GM12892 (cell line): ENCODE measurements around the gene GAD1.

ENCODE experiments used
- DNase-seq: peaks from one replicate; pipeline ENCODE4 v3.0.0; 2011; ENCODE audit not compliant: insufficient read length
- FAIRE-seq: peaks from 2 replicates; lab custom pipeline; 2011; peaks lifted over from hg19 to GRCh38; lab: Jason Lieb, UNC
- POLR2A ChIP-seq: IDR thresholded peaks from 2 replicates; pipeline ENCODE4 v1.6.1; 2011; ENCODE audit warnings: low read depth, low read length, control low read depth
- POLR2AphosphoS5 ChIP-seq: IDR thresholded peaks from 2 replicates; pipeline ENCODE4 v1.6.1; 2011; ENCODE audit warnings: low read depth, low read length, control low read depth
- TAF1 ChIP-seq: IDR thresholded peaks from 2 replicates; pipeline ENCODE4 v1.6.1; 2011; ENCODE audit warnings: low read depth, mild to moderate bottlenecking, control low read depth, low read length, borderline replicate concordance

Gene GAD1

DNA sequence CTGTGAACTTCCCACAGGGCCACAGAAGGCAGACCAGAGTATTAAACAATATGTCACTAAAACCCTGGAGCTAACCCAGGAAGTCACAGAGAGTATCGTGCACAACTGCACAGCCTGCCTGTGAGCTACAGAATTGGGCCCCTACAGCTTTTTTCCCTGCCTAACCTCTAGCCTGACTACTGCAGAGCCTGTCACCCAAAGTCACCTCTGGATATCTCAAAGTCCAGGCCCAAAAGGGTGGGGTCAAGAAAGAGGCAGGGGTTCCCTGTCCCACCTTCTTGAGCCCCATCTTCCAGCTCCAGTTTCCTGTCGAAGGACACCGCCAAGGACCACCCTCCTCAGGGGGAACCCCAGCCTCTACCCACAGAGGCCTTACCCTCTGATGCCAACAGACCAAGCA lies 13.5 kb downstream of the GAD1 start:
- TF ChIP-seq POLR2A (no peak), POLR2AphosphoS5 (no peak), TAF1 (no peak)
- DNase-seq = no peak
- no peak for FAIRE-seq

DNA sequence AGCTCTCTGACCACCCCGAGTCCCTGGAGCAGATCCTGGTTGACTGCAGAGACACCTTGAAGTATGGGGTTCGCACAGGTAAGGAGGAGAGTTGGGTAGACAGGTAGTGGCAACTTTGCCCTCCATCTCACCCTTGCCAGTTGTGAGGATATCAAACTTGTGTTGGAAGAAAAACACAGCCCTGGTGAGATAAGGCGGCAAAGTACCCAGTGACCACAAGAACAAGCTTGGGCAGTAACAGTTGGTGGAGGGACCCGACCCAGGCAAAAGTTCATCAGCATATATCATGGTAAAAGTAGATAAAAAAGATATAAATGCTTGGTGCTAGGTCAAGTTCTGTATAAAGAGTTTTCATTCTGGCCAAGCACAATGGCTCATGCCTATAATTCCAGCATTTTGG lies 14.4 kb downstream of the GAD1 start:
- FAIRE-seq = no peak
- TF ChIP-seq POLR2A (no peak), TAF1 (no peak), POLR2AphosphoS5 (no peak)
- no peak for DNase-seq

DNA sequence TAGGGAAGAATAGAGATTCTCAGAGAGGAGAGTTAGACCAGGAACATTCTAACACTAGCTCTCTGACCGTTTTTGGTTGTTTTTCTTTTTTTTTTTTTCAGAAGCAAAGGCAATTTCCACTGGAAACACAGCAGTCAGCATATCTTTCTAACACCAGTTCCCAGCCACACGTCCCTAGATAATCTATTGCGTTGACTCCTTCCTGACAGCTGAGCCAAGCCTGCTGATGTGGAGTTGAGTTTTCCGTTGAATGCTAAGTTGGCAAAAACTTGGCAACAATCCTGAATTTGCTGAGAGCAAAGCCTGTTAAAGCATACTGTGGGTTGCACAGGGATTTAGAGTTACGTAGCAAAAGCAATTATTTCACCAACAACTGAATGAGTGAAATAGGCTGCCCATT lies 19.3 kb downstream of the GAD1 start:
- DNase-seq (no peak), FAIRE-seq (no peak)
- TF ChIP-seq POLR2A = no peak
- no peak for TF ChIP-seq TAF1
- no peak for TF ChIP-seq POLR2AphosphoS5

DNA sequence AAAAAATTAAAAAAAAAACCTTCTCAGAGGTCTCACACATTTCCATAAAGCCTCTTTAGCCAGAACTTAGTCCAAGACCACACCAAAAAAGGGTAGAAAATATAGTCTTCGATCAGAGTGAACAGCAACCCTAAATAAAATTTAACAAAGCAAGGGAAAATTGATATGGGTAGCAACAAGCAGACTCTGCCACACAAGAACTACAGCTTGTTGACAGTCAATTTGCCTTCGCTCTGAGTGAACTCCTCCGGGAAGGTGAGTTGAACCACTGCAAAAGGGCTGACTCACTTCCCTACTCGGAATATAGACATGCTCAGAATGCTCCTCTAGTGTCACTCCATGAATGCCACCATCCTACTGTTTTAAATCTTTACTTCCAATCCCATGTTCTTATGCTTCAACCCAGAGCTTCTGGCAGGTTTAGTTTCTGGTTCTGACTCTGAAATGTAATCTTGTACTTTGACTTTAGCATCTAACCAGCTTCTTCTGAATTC lies 24.1 kb downstream of the GAD1 start:
- FAIRE-seq (no peak), DNase-seq (no peak)
- TF ChIP-seq POLR2A = no peak
- no peak for TF ChIP-seq TAF1
- TF ChIP-seq POLR2AphosphoS5 = no peak

DNA sequence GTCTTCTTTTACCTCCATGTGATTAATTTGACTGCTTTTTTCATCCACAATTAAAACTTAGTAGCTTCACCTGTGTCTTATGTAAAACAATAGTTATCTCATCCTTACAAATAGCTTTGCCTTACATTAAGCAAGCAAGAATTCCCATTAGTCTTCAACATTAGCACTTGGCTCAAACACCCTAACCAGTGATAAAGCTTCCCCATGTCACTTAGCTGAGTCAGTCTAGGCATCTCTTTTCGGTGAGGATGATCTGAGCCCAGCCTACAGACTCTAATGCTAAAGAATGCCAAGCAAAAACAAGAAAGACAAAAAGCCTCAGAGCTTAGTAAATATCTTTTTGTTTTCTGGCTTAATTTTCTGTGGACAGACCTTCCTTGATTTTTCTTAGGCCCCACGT lies 26.1 kb downstream of the GAD1 start:
- no peak for FAIRE-seq
- TF ChIP-seq TAF1 (no peak), POLR2A (no peak), POLR2AphosphoS5 (no peak)
- DNase-seq = no peak

DNA sequence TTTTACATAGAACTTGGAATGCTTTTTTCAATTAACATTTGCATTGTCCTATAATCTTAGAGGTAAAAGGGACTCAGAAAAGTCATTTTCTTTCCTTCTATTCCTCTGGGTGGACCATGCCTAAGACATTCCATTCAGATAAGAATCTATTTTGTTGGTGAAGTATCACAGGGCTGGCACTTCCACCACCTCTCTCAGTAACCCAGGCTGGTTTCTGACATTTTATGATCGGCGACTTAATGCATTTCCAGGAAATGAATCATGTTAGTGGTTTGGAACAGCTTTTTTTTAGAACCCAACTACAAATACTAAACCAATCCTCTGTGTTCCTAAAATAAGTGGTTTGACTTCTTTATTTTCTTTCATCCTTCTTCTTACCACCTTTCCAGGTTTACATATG lies 27.0 kb downstream of the GAD1 start:
- no peak for FAIRE-seq
- no peak for DNase-seq
- TF ChIP-seq TAF1 = no peak
- no peak for TF ChIP-seq POLR2A
- TF ChIP-seq POLR2AphosphoS5 = no peak

DNA sequence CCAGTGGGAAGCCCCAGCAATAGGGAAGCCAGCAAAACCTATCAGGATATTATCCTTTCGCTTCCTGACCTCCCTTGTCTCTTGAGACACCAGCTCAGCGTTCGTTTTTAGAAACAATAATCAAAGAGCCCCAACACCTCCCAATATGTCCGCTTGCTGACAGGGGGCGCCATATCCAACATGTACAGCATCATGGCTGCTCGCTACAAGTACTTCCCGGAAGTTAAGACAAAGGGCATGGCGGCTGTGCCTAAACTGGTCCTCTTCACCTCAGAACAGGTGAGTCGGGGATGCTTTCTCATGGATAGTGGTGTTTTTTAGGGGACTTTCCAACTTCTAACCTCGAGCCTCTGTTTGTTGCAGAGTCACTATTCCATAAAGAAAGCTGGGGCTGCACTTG lies 28.7 kb downstream of the GAD1 start:
- FAIRE-seq = no peak
- TF ChIP-seq POLR2AphosphoS5 (no peak), POLR2A (no peak), TAF1 (no peak)
- no peak for DNase-seq

DNA sequence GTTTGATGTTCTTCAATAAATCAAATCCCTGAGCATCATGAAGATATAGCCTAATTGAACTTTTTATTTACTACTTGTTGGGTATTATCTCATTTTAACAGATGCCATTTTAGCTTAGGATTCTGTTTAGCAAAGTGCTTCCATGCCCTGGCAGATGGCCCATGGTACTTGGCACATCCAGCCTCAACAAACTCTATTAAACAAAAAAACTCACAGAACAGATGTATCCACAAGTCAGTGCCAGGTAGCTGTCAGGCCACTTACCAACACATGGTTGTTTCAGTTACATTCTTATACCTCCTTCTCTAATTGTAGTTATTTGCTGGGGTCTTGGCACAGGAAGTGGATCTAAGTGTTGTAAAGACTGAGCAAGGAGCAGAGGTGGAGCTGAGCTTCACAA lies 29.6 kb downstream of the GAD1 start:
- no peak for TF ChIP-seq TAF1
- TF ChIP-seq POLR2A = no peak
- no peak for TF ChIP-seq POLR2AphosphoS5
- FAIRE-seq (no peak), DNase-seq (no peak)

DNA sequence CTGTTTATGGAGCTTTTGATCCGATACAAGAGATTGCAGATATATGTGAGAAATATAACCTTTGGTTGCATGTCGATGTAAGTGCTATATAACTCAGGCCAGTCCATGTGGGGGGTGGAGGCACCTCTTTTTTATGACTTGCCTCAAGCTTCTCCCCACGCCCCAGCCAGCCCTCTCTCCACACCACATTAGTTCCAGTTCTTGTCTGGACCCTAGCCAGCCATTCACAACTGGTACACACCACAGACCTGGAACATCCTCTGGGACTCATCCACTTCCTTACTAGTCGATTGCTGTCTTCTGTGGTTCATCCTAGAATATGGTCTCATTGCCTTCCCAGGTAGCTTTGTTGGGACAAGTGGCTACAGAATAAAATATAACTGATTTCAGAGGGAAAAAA lies 31.0 kb downstream of the GAD1 start:
- TF ChIP-seq POLR2AphosphoS5 (no peak), POLR2A (no peak)
- DNase-seq = no peak
- FAIRE-seq = no peak

DNA sequence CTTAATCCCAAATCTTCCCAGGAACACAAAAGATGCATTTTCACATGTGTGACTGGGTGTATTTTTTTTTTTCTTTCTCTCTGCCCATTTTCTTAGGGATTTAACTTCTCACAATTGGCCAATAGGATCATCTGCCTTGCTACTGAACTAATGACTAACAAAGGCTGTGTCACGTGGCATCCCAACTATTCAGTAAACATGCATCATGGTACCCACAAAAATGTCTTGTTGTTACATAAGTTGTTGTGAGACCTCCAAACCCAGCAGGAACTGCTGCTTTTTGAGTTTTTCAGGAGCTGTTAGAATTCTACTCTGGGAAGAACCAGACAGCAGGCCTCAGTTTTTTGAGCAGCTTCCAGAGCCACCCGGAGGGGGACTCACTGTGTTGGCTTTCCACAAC lies 31.9 kb downstream of the GAD1 start:
- FAIRE-seq (no peak), DNase-seq (no peak)
- TF ChIP-seq POLR2AphosphoS5 (no peak), TAF1 (no peak), POLR2A (no peak)

DNA sequence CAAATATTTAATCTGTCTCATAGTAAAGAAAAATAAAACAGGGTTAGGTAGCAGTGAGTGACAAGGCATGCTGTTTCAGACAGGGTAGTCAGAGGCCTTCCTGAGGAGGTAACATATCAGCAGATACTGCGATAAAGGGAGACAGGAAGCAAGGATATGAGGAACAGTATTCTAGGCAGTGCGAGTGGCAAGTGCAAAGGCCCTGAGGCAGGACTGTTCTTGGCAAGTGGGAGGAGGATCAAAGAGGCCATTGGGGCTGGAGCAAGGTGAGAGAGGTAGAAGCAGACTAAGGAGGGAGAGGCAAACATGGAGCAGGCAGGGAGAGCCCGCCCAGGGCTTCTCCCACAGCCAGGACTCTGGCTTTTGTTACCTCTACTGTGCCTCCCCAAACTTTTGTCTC lies 33.6 kb downstream of the GAD1 start:
- TF ChIP-seq POLR2AphosphoS5 (no peak), TAF1 (no peak), POLR2A (no peak)
- DNase-seq (no peak), FAIRE-seq (no peak)

DNA sequence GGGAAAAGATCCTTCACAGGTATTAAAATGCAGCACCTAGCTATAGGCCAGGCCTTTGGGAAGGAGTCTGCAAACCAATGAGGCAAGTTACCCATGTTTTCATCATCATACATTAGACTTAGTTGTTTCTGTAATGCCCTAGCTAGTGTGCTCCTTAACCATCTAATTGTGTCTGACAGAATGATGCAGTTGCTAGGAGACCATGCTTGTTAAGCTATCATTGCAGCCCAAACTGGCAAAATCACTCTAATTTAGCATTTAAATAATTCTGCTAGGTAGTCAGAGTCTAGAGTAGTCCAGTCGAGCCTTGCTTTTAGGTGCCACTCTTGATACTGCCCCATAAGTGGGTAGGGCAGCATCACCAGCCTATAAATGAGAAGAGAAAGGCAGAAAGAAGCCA lies 34.9 kb downstream of the GAD1 start:
- no peak for DNase-seq
- no peak for TF ChIP-seq TAF1
- no peak for TF ChIP-seq POLR2AphosphoS5
- no peak for TF ChIP-seq POLR2A
- FAIRE-seq = no peak

DNA sequence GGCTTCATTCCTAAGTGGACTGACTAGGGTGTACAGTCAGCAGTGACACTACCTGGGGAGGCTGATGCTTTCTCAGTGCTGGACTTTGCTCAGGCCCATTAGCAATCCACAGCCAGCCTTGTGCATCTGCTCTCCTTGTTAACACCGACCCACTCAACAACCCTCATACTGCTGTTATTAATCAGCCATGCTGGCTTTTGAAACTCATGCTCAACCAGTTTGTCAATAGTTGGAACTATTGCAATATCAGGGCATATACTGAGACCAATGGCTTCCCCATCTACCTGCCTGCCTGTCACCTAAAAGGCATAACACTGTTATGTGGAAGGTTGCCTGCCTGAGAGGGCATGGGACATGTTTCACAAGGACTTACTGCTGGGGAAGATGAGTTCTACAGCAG lies 39.4 kb downstream of the GAD1 start:
- FAIRE-seq = no peak
- no peak for DNase-seq
- TF ChIP-seq POLR2A = no peak
- TF ChIP-seq POLR2AphosphoS5 = no peak
- no peak for TF ChIP-seq TAF1
